ENCODE results near the gene CBX7.

Gene CBX7

DNA sequence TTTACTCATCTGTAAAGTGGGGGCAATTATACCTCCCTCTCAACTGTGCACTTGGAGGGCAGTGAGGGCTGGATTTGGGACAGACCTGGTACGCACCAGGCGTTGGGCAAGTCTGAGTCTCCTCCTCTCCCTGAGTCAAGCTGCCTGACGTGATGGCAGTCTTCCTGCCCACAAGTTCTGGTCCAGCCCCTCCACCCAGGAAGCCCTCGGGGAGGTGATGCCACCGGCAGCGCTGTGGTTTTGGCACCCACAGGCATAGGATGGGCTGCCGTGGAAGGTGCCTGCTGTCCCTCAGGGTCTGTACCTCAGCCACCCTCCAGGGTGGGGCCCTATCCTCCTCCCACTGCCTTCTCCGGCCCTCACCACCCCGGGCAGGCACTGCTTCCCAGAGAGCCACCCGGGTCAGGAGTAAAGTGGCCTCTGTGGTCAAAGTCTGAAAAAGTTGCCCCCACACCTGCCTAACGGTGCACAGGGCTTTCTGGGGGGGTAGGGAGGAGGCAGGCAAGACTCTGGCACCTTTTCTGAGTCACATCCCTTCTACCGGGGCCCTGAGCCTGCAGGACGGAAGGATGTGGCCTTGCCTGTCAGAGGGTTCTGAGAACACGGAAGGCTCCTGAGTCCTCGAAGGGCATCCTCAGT is 61.9 kb downstream of the CBX7 start:
- DNase-seq: no peak

DNA sequence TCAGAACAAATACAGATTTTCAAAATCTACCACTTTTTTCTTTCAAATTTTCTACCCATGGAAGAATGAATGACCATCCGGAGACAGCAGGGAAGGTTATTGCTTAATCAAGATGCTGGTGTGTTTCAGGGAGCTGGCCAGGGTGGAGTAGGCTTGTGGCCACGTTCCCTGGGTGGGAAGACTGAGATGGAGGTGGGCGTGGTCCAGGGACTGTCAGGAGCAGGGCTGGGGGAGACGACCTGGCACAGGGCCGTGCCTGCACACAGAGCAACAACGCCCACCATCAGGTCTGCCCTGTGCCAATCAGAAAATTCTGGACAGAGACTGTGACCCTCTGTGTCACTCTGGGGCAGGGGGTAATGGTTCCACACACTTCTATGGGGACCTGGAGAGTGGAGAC is 62.6 kb downstream of the CBX7 start:
- no peak for DNase-seq

DNA sequence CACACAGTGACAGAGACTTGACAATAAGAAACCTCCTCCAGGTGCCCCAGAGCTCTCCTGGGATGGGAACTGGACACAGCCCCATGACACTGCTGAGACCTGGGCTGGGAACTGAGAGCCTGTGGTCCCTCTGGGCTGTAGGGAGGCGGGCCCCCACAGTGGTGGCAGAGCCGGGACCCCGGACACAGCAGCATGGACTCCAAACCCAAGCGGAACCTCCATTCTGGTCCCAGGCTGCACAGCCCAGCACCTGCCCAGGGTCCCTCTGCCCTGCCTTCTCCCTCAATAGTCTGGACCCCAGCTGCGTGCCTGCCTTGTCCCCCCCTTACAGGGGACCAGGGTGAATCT is 63.8 kb downstream of the CBX7 start:
- no peak for DNase-seq

DNA sequence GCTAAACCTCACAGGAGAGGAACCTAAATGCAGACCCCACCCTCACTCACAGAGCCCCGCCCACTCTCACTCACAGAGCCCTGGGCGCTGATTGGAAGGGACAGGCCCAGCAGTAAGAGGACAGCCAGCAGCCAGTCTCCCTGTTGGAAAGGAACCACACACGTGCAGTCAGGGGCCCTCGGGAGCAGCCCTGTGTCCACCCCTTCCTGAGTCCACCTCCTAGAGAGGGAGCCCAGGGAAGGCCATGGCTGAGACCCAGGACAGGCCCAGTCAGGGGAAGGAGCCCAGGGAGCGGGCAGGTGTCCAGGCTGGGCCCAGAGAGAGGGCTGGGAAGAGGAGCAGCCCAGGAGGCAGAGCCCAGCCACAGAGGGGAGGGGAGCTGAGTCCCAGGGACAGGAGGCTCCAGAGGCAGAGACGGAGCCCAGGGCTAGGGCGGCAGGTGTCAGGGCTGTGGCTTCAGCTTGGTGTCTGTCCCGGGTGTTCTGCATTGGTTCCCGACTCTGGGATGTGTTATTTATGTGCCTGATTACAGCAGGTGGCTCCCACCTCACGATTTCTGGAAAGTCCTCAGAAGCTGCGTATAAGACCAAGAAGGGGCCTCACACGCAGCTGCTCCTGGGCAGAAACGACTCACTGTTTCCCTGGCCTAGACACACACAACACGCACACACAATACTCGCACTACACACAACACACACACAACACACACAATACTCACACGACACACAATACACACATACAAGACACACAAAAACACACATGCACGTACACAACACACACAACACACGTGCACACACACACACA is 64.4 kb downstream of the CBX7 start:
- DNase-seq: peak in 2 of 3 experiments; percentile 22 to 61

DNA sequence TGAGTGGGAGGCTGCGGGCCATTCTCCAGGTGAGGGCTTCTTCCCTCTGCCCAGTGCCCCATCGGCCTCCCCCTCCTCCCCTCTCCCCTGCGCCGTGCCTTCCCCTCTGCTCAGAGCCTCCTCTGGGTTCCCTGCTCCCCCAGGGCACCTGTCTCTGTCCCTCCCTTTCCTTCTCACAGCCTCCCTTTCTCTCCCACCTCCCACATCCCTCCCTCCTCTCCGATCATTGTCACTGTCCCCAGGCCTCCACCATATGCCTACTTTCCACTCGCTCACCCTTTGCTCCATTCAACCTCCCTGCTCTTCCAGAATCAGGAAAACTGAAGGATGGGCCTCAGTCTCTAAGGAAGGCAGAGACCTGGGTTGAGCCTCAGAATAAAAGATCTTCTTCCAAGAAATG is 65.4 kb downstream of the CBX7 start:
- DNase-seq: no peak

DNA sequence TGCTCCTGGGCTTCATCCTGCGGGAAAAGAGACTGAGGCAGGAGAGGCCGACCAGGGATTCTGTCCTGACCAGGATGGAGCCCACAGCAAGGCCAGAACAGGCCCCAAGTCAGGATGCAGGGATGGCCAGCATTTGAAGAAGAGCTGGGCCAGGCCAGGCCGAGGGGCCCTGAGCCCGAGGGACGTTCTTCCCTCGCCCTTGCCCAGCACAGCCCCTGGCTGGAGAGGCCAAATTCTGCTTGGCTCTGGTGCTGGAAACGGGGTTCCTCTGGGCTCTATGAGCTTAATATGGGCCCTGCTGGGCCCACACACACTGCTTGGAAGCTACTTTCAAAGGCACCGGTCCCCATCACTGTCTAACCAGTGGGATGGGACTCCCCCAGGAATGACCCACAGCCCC is 67.8 kb downstream of the CBX7 start:
- no peak for DNase-seq

DNA sequence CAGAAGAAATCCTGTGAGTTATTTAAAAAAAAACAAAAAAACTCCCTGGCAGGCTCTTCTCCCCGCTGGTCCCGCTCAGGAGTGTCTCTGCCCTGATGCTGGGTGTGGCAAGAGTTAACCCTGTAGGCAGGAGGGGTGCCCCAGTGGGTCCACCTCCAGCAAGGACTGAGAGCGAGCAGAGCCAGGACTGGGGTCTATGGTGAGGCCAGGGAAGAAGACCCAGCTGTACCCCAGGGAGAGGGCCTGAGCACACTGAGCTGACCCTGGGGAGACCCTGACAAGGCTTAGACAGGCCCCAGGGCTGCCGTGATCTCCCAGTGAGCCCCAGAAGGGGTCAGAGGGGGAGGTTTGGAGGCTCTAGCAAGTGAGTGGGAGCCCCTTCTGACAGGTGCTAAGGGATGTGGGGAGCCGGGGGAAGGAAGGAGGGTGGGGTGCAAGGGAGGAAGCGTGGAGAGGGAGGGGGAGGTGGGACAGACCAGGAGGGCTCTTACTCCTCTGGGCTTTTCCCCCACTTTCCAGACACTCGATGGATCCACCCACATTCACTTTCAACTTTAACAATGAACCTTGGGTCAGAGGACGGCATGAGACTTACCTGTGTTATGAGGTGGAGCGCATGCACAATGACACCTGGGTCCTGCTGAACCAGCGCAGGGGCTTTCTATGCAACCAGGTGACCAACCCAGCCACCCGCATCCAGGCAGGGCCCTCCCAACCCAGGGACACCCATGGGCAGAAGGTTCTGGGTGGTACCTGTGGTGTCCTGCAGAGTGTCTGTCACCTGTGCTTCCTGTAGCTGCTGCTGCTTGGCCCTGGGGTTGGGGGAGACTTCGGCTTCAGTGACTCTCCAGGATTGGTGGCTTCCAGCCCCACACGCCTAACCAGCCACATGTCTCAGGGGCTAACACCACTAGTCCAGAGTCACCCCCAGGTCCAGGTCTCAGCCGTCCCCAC is 69.0 kb downstream of the CBX7 start:
- DNase-seq: no peak

DNA sequence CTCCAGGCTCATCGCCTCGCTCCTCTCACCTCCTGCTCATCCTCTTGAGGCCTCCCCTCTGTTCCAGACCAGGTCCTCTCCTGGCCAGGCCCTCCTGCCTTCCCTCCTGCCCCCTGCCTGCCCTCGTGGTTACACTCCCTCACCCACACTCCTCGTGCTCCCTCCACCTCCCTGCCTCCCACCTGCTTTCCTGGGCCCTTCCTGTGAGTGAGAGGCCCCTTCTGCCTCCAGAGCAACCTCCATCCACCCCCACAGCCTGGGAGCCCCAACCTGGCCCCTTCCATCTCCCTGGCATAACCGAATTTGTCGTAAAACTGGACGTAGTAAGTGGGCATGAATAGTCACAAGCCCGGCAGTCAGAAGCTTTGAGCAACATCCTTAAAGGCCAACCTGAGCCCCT is 70.9 kb downstream of the CBX7 start:
- no peak for DNase-seq

DNA sequence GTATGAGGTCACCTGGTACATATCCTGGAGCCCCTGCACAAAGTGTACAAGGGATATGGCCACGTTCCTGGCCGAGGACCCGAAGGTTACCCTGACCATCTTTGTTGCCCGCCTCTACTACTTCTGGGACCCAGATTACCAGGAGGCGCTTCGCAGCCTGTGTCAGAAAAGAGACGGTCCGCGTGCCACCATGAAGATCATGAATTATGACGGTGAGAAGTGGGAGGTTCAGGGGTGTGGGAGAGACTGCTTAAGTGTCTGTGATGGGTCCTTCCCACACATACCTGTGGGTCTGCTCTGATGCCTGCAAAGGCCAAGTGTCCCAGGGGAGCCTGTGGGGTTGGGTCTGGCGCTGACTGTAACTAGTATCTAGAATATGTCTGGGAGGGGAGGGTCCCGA is 71.5 kb downstream of the CBX7 start:
- DNase-seq: no peak

Measured in NCI-H1417 (cell line).